LNCaP clone FGC (cell line): ENCODE measurements around the gene GDPD4.
A peak's percentile ranks its signal among the peaks of the same experiment; 100 is the strongest.

Experiments
- DNase-seq: peaks from one replicate; pipeline ENCODE4 v3.0.0-alpha.2; 2011; ENCODE audit warnings: low read depth
- H3K4me3 ChIP-seq: 2 replicates; pipeline ENCODE4 v1.5.1; 2011; ENCODE audit warnings: mild to moderate bottlenecking, low read depth, low read length, control low read depth
- CTCF ChIP-seq: IDR thresholded peaks from 2 replicates; pipeline ENCODE4 v1.5.1; 2012; ENCODE audit warnings: mild to moderate bottlenecking; ENCODE audit not compliant: control insufficient read depth, insufficient read depth; ENCODE audit errors: extremely low read depth

GDPD4 gene

GRCh38 chr11:77199137-77199745 lies 102.2 kb downstream of the GDPD4 start:
- no peak for TF ChIP-seq CTCF
- no peak for DNase-seq
- H3K4me3 ChIP-seq: no peak overlapping the region

GRCh38 chr11:77198440-77198849 lies 103.0 kb downstream of the GDPD4 start:
- TF ChIP-seq CTCF: peak; percentile 26; the same call in 1 of the 2 replicates
- H3K4me3 ChIP-seq: no peak overlapping the region
- DNase-seq: no peak

- H3K4me3 ChIP-seq: no peak overlapping the region
- no peak for TF ChIP-seq CTCF
- no peak for DNase-seq
These were observed 103.7 kb downstream of the GDPD4 start for GRCh38 chr11:77197626-77198320.

- no peak for DNase-seq
- no peak overlapping the region for H3K4me3 ChIP-seq
- no peak for TF ChIP-seq CTCF
These were observed 104.5 kb downstream of the GDPD4 start for GRCh38 chr11:77196961-77197360.

DNA sequence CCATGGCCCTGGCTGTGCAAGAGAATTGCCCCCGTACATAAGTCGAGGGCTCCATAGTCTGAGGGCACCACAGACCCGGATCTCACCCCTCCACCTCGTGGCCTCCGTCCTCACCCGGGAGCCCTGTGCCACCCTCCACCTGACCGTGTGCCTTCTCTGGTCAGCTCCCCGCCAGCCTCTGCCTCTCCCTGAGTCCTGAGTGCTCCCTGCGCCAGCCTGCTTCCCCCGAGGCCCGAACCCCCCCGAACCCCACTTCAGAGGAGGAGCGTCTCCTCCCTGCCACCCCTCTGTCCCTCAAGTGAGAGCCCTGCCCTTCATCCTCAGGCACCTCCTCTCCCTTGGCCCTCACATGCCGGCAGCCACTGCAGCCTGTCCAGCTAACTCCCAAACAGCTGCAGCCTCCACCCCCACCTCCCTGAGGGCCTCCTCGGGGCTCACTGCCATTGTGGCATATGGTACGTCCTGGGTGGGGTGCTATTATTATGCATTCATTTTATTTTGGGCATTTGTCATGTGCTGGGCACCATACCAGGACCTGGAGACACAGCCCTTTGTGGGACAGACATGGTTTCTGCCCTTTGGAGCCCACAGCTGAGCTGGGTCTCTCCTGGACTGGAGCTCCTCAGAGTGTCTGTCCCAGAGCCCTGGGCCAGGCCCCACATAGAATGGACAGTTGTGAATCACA lies 106.3 kb downstream of the GDPD4 start:
- DNase-seq: no peak
- no peak overlapping the region for H3K4me3 ChIP-seq
- TF ChIP-seq CTCF: no peak

DNA sequence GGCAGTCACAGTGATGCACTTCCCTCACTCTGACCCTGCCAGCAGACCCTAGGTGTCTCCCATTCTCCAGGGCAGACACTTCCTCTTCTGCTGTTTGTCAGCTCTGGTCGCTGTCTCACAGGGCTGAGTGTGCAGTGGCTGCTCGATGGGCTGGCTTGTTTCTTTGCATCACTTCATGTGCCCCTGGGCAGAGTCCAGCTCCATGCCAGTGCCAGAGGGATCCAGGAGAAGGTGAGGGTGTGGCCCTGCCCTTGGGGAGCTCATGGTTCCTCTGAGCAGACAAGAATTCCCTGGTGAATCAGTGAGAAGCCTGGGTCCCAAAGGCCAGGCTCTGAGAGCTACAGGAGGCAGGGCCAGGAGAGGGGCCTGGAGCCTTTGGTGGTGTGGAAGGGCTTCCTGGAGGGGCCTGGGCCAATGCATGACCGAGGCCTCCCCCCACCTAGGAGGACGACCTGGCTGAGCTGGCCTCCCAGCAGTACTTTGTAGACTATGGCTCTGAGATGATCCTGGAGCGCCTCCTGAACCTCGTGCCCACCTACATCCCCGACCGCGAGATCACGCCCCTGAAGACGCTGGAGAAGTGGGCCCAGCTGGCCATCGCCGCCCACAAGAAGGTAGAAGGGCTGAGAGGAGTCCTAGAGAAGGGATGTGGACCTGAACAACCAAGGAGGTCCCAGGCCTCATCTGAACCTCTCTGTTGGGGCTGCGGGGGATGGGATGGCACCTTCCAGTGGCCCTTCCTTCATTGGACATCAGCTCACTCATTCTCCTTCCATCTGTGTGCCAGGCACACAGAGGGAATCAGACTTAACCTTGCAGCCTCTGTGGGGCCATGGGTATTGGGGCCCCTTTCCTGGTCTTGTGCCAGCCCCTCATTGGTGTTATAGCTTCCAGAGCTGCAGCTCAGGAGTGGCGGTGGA lies 107.3 kb downstream of the GDPD4 start:
- DNase-seq: no peak
- H3K4me3 ChIP-seq: no peak overlapping the region
- no peak for TF ChIP-seq CTCF
